Esophagus muscularis mucosa (tissue), 4 donors: ENCODE results near the gene IPO13. TPM values are rescaled to one million over a fixed set of nuclear protein-coding genes. Genes with fewer than 3 reads are reported as not detected.

Experiments used
- DNase-seq: peaks from one replicate; pipeline ENCODE4 v3.0.0-alpha.2; 2017; ENCODE audit errors: extremely low spot score
- H3K27ac ChIP-seq, 4 donors: fragments of 200-600 bp; sonication (generic); replicated peaks in 1 of 4; 1 replicate in 3 of 4; 2 replicates in 1 of 4; pipeline ENCODE4 v1.5.1; 2016 to 2019; ENCODE audit warnings: mild to moderate bottlenecking in 1 of 4
- H3K27me3 ChIP-seq, 4 donors: fragments of 200-600 bp; sonication (generic); one replicate each; pipeline versions ENCODE4 v1.5.1 to v1.6.0; 2016 to 2019
- H3K36me3 ChIP-seq, 4 donors: fragments of 200-600 bp; sonication (generic); one replicate each; pipeline ENCODE4 v1.5.1; 2016 to 2019
- H3K4me1 ChIP-seq, 4 donors: fragments of 200-600 bp; sonication (generic); one replicate each; pipeline ENCODE4 v1.5.1; 2016 to 2019
- H3K4me3 ChIP-seq, 4 donors: fragments of 200-600 bp; sonication (generic); 1 replicate in 2 of 4; 2 replicates in 2 of 4; pipeline ENCODE4 v1.5.1; 2016 to 2019; ENCODE audit warnings: mild to moderate bottlenecking in 4 of 4, moderate library complexity in 1 of 4
- H3K9me3 ChIP-seq, 4 donors: fragments of 200-600 bp; sonication (generic); 1 replicate in 3 of 4; 2 replicates in 1 of 4; pipeline ENCODE4 v1.5.1; 2016 to 2019
- EP300 ChIP-seq: sonication (generic); formaldehyde crosslinking; IDR thresholded peaks from one replicate; pipeline ENCODE4 v1.6.1; 2017; ENCODE audit warnings: antibody characterized with exemption
- POLR2A ChIP-seq: fragments of 450-650 bp; IDR thresholded peaks from one replicate; pipeline ENCODE4 v1.6.1; 2017; ENCODE audit warnings: antibody characterized with exemption, moderate library complexity, mild to moderate bottlenecking, low read depth
- POLR2AphosphoS5 ChIP-seq, 2 donors: sonication (generic); formaldehyde crosslinking; IDR thresholded peaks; one replicate each; pipeline ENCODE4 v1.6.1; 2017; ENCODE audit warnings: antibody characterized with exemption in 2 of 2
- WGBS: methylation state at CpG from one replicate; pipeline ENCODE4 v1.1.5; 2018; 5-methylcytosine and 5-hydroxymethylcytosine counted together
- intact Hi-C: fragments of 100-400 bp; cut with DNase I; formaldehyde crosslinking; loops from one replicate; pipeline ENCODE4 v1.15.1; 2023
- total RNA-seq, 4 donors: library from RNA; depleted of rRNA; stranded (reverse); fragments of >200 nt; gene quantifications; one replicate each; pipeline versions ENCODE4 v1.1.0 to v1.2.1, GENCODE V29; 2016
- TF ChIP-seq, protein P1 (sequence below), 3 experiments: fragments of 200-600 bp in 2 of 3; fragments of 450-650 bp in 1 of 3; sonication (generic) in 2 of 3; IDR thresholded peaks; one replicate each; pipeline ENCODE4 v1.5.1; 2017 to 2019; ENCODE audit warnings: antibody characterized with exemption in 3 of 3, mild to moderate bottlenecking in 2 of 3, moderate library complexity in 1 of 3

The IPO13 gene
- total RNA-seq, 4 donors from 2014 or later = 24.5 to 39.9 (median 29.1) TPM

GRCh38 chr1:43958351-43959255, 11.9 kb downstream of the IPO13 start:
- no peak for DNase-seq
- peaks cover 30 to 82% (median 77%) of the 10 kb centered on the region in 4 donors for H3K36me3 ChIP-seq
- WGBS = 78% methylated on average over 9 of the region's 9 CpGs
- no peak overlapping the region for H3K4me3 ChIP-seq
- H3K27me3 ChIP-seq = no peaks in the 10 kb centered on the region
- TF ChIP-seq, protein P1, sequence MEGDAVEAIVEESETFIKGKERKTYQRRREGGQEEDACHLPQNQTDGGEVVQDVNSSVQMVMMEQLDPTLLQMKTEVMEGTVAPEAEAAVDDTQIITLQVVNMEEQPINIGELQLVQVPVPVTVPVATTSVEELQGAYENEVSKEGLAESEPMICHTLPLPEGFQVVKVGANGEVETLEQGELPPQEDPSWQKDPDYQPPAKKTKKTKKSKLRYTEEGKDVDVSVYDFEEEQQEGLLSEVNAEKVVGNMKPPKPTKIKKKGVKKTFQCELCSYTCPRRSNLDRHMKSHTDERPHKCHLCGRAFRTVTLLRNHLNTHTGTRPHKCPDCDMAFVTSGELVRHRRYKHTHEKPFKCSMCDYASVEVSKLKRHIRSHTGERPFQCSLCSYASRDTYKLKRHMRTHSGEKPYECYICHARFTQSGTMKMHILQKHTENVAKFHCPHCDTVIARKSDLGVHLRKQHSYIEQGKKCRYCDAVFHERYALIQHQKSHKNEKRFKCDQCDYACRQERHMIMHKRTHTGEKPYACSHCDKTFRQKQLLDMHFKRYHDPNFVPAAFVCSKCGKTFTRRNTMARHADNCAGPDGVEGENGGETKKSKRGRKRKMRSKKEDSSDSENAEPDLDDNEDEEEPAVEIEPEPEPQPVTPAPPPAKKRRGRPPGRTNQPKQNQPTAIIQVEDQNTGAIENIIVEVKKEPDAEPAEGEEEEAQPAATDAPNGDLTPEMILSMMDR (IDR thresholded peaks at IDR 0.05) = no peak
- no peak for TF ChIP-seq POLR2AphosphoS5 (IDR thresholded peaks at IDR 0.05)
- no peak for TF ChIP-seq EP300
- TF ChIP-seq POLR2A = no peak
- intact Hi-C loops = no loop called here
- peaks cover 0 to 6% (median 0%) of the 10 kb centered on the region in 4 donors for H3K4me1 ChIP-seq
- H3K27ac ChIP-seq = no peak overlapping the region
- no peaks in the 10 kb centered on the region for H3K9me3 ChIP-seq

GRCh38 chr1:43960798-43961197, 14.0 kb downstream of the IPO13 start:
- intact Hi-C loops = no loop called here
- Histone ChIP-seq H3K27me3 (no peaks in the 10 kb centered on the region), H3K4me1 (no peaks in the 10 kb centered on the region), H3K9me3 (no peaks in the 10 kb centered on the region), H3K27ac (no peak overlapping the region), H3K36me3 (peaks cover 30 to 95% (median 90%) of the 10 kb centered on the region in 4 donors), H3K4me3 (no peak overlapping the region)
- WGBS = 92% methylated on average over 5 of the region's 8 CpGs
- no peak for DNase-seq
- TF ChIP-seq EP300 = no peak
- TF ChIP-seq, protein P1 (IDR thresholded peaks at IDR 0.05) = no peak

DNA sequence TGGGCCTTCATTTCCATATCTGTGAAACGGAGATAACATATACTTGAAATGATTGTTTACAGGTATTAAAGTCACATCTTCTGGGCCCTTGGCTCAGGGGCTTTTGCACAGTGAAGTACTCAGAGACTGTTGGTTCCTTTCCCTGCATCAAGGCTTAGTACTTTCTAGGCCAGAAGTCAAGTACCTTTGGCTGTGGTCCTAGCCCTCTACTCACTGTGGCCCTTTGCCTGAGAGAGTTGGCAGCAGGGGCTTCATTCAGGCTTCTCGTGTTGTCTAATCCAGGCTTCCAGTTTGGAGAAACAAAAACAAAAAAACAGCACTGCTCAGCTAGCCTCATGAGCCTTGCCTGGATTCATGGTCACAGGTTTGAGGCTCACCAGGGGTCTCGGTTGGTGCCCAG, 14.9 kb downstream of the IPO13 start:
- H3K36me3 ChIP-seq = peaks cover 21 to 96% (median 91%) of the 10 kb centered on the region in 4 donors
- WGBS = 92% methylated on average over 3 of the region's 3 CpGs
- intact Hi-C loops = no loop called here

GRCh38 chr1:43962324-43962723, 15.6 kb downstream of the IPO13 start:
- Histone ChIP-seq H3K4me3 (no peak overlapping the region), H3K27ac (no peak overlapping the region), H3K27me3 (no peaks in the 10 kb centered on the region), H3K9me3 (no peaks in the 10 kb centered on the region), H3K36me3 (peaks cover 18 to 96% (median 91%) of the 10 kb centered on the region in 4 donors), H3K4me1 (no peaks in the 10 kb centered on the region)
- 87% methylated on average over 2 of the region's 2 CpGs for WGBS
- TF ChIP-seq POLR2A (no peak), EP300 (no peak), POLR2AphosphoS5 (IDR thresholded peaks at IDR 0.05) (no peak)
- TF ChIP-seq, protein P1 (IDR thresholded peaks at IDR 0.05) = no peak
- intact Hi-C loops = no loop called here
- no peak for DNase-seq

More for the DNA sequence above, 14.9 kb downstream of the IPO13 start:
- DNase-seq = no peak
- Histone ChIP-seq H3K4me1 (no peaks in the 10 kb centered on the region), H3K4me3 (no peak overlapping the region), H3K27ac (no peak overlapping the region), H3K9me3 (no peaks in the 10 kb centered on the region), H3K27me3 (no peaks in the 10 kb centered on the region)
- TF ChIP-seq EP300 (no peak), POLR2A (no peak), POLR2AphosphoS5 (IDR thresholded peaks at IDR 0.05) (no peak)
- TF ChIP-seq, protein P1 (IDR thresholded peaks at IDR 0.05) = no peak
